Left renal cortex interstitium (tissue), 4 donors: ENCODE data around the gene DUS1L. TPM values are rescaled to one million over a fixed set of nuclear protein-coding genes. Genes with fewer than 3 reads are reported as not detected.
"Not testable (repeated sequence)": the region's sequence is repeated elsewhere in the genome, so short reads cannot be mapped to it uniquely, and the experiment has no call there.

Experiments
- DNase-seq, 4 donors: peaks; one replicate each; pipeline ENCODE4 v3.0.0-alpha.2; 2013; ENCODE audit warnings: low read depth in 4 of 4, low spot score in 2 of 4, missing footprints in 1 of 4
- polyA plus RNA-seq, 4 donors: library from polyadenylated mRNA; unstranded; fragments of 120-200 nt; gene quantifications; one replicate each; pipeline ENCODE4 v1.2.1, GENCODE V29; 2013; ENCODE audit not compliant: insufficient read length in 4 of 4

Gene DUS1L
- polyA plus RNA-seq, 4 donors, result 67.0 to 99.5 (median 97.0) TPM

DNA sequence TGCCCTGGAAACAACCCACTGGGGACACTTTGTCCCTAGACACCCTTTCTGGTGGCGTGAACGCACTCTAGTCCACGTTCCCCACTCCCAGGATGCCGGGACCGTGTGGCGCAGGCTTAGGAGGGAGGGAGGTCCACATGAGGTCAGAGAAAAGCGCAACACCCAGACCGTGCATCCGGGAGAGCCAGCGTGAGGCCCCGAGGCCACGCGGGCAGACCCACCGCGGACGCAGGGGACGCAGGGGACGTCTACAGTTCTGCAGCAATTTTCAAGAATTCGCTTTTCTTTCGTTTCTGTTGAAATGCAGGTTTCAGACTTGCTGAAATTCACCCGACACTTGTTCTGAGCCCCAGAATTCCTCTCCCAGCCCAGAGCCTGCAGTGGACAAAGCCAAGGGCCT, 18.7 kb downstream of the DUS1L start:
- DNase-seq, result no peak

DNA sequence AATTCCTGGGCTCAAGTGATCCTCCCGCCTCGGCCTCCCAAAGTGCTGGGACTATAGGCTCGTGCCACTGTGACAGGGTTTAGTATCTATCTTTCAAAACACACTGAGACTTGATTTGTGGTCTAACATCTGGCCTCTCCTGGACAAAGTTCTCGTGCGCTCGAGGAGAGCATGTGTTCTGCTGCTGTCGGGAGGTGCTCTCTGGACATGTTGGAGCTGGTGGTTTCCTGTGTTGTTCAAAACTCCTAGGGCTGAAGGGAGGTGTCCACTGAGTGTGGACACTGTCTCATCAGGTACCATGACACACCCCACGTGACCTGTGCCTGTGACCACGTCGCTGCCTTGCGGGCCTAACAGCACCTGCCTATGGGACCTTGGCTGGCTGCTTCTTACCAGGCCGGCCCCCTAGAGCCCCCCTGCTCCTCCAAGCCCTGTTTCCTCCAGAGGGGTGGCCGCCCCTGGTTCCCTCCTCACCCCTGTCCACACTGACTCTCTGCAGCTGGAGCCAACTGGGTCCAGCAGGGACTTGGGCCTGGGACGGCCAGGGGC, 19.6 kb downstream of the DUS1L start:
- DNase-seq, result no peak

DNA sequence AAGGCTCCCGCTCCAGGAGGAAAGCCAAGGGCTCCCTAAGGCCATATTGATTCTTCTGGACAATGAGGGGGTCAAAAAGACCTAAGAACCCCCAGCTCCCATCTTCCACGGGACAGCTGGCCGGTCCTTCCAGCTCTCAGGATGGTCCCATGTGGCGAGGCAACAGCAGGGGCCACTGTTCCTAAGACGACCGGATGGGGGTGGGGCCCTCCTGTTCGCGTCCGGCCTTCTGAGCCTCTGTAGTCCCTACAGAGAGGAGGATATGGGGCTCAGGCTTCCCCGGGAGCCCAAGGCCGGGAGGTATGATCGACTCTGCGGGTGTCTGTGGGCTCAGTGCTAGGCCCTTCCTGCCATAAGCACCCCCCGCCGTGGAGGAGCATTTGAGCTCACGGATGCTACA, 22.1 kb downstream of the DUS1L start:
- DNase-seq, result no peak

DNA sequence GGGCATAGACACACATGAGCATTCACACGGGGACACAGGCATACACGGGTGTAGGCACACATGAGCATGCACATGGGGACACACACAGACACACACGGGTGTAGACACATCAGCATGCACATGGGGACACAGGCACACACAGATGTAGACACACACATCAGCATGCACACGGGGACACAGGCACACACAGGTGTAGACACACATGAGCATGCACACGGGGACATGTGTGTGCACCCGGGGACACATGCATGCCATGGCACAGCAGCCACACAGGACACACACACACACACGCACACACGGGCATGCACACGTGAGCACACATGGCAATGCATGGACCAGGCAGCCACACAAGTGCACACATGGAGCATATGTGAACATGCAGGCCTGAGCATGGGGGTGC, 23.0 kb downstream of the DUS1L start:
- DNase-seq, result no peak

DNA sequence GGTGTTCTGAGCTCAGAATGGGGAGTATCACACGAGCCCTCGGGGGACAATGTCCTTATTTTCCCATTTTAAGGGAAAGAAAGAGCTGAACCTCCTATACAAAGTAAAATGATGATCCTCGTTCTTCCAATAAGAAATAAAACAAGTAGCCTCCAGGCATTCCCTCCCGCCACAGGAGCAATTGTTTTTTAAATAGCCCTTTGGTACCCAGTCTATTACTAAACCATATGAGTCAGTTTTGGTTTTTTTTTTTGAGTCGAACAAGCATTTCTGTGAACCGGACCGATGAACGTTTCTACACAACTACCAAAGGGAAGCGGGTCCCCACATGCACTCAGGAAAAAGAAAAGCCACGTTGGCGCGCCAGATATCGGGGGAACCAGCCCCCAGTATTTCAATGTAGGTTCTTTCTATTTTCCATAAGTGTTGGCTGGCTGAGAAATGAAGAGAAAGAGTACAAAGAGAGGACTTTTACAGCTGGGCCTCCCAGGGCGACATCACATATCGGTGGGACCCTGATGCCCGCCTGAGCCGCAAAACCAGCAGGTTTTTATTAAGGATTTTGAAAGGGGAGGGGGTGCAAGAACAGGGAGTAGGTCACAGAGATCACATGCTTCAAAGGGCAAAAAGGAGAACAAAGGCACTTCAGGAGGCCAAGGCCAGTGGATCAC, 24.3 kb downstream of the DUS1L start:
- DNase-seq, result no peak

DNA sequence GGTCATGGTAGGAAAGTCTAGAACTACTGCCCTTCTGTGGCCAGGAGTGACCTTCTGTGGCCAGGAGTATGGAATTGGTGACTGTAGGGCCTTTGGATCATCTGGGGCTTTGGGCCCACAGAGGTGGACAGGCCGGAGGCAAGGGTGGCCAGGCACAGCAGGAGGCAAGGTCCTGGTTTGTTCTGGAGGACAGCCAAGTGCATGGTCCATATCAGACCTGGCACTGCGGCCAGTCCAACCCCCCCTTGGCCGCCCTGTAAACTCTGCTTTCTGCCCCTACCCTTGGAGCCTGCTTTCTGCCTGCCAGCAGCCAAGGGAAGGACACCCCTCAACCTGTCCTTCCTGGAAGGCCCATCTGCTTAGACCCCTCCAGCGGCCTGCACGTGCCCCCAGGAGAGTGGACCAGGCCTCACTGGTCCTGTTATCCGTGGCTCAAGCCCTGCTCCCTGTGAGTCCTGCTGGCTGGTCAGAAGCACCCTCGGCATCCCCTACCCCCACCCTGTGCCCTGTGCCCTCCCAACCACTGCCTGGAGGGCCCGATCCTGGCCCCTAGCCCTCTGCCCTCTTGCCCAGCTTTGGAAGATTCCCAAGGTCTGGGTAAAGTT, 25.8 kb downstream of the DUS1L start:
- DNase-seq, result no peak

DNA sequence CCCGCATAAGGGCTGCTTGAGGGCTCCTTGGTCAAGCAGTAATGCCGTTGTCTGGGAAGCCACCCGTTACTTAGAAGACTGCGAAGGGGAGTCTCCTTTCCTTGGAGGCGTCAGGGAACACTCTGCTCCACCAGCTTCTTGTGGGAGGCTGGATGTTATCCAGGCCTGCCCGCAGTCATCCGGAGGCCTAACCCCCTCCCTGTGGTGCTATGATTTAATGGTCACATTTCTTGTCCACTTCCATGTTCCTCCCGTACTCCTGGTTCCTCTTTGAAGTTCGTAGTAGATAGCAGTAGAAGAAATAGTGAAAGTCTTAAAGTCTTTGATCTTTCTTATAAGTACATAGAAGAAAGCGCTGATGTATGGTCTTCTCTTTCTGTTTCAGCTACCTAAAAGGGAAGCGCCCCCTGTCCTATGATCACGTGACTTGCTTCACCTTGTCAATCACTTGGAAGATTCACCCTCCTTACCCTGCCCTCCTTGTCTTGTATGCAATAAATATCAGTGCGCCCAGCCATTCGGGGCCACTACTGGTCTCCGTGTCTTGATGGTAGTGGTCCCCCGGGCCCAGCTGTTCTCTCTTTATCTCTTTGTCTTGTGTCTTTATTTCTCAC, 26.7 kb downstream of the DUS1L start:
- not testable (repeated sequence) for DNase-seq

DNA sequence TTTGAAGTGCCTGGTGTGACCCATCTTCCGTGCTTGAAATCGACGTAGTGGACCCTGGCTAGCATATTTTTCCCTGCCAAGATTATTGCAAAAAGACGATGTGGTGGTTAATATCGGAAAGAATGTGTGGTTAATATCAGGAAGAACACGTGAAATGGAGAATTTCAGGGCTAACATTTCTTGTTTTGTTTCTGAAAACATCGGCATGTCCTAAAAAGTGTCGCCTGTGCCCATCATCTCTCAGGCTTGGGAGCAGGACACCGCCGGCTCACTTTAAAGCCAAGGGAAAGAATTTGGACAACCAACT, 27.8 kb downstream of the DUS1L start:
- no peak for DNase-seq

DNA sequence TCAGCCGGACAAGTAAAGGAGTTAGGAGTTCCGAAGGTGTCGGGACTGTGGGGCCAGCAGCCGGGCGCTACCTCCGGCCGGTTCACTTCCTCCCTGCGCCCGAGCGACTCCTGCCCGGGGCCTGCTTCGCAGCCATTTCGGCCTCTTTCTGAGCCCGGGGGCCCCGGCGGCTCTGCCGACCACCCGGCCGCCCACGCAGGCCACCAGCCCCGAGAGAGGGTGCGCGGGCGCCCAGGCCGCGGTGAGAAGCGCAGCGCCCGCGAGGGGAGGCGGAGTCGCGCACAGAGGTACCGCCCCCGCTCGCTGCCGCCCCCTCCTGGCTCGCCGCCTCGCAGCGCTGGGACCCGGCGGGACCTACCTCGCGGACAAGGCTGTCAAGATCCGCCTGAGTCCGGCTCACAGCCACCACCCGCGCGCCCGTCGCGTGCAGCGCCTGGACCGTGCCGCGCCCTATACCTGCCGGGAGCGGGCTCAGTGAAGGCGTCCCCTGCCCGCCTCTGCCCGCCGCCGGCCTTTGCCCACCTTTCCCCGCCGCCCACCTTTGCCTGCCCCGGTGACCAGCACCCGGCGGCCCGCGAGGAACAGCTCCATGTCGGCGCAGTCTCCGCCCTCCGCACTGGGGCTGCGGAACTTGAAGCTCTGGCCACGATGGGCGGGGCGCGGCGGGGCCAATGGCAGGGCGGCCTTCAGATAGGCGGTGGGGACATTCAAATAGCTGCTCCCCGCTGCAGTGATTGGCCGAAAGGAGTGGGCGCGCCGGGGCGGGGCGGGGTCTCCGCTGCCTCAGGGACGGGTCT, 28.3 kb downstream of the DUS1L start, which contains the start of gene DCXR:
Gene DCXR (minus strand): TSS at position 606 of the 797 bp plus-strand sequence. CDS start 15 bp downstream, at position 591.
- peak; percentile 84 to 91 (median 88) for DNase-seq

DNA sequence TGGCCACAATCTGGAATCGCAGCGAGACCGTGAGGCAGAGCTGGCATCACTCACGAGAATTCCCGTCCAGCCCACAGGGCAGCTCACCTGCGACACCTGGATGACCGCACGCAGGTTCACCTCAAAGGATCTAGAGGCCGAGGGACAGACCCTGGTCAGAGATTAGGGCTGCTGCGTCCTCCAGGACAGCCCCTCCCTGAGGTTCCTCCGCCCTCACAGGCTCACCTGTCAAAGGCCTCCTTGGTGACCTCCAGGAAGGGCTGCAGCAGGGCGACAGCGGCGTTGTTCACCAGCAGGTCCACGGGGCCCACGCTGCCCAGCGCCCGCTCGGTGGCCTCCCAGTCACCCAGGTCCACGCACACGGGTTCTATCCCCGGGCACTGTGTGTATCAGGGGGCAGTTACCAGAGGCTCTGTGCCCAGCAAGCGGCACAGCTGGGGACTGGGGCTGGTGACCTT, 28.9 kb downstream of the DUS1L start:
- DNase-seq, result no peak

DNA sequence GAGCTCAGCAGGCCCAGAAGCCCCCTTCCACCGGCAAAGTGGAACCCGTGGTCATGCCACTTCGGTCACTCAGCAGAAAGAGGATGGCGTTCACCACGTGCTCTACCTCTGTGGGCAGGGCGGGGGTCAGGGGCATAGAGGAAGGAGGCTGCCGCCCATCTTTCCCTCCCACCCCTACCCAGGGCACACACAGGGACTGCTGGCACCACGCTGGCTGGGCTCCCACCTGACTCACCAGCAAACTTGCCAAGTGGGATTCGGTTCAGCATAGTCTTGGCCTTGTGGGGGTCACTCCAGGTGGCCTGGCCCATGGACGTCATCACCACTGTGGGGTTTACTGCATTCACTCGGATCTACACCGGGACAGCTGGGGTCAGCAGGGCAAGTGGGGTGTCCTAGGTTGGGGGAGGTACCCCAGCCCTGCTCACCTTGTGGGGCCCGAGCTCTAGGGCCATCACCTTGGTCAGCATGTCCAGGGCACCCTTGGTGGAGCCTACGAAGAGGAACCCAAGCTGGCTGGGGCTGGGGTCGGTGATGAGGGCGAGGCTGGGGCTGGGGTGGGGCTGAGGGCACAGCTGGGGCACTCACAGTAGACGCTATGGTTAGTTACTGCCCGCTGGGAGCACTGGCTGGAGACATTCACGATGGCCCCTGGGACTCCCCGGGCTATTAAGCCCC, 29.5 kb downstream of the DUS1L start:
- no peak for DNase-seq

DNA sequence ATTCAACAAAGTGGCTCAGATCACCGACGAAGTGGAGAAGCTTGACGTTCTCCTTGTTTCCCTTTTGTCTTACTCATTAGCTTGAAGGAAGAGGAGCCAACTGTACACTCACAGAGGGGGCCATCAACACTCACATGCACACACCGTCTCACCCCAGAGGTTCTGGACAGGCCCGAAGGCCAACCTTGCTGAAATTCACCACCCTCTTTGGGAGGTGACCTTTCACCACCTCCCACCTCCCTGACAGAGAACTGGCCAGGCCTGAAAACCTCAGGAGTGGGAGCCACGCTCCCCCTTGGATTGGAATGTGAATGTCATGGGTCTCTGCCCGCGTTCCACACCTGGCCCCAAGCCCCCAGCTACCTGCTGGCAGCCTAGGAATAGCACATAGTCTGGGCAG, 30.1 kb downstream of the DUS1L start:
- DNase-seq, result no peak

DNA sequence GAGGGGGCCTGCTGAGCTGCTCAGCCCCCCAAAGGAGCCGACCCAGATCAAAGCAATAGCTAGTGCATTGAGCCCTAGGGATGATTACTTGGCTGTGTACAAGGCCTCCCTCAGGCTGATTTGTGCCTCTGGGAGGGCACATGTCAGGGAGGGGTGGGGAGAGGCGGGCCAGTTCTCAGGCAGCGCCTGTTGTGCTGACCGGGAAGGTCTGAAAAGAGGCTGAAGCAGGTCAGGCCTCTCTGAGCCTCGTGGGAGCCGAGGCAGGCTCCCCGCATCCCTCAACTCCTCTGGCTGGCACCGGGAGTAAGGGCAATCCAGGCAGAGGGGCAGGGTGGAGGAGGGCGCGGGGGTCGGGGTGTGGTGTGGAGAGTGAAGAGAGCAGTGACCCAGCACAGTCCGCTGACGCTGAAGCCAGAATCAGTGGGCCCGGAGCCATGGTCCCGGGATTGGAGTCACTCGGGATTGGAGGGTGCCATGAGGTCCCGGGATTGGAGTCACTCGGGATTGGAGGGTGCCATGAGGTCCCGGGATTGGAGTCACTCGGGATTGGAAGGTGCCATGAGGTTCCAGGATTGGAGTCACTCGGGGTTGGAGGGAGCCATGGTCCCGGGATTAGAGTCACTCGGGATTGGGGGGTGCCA, 31.1 kb downstream of the DUS1L start:
- DNase-seq, result no peak

DNA sequence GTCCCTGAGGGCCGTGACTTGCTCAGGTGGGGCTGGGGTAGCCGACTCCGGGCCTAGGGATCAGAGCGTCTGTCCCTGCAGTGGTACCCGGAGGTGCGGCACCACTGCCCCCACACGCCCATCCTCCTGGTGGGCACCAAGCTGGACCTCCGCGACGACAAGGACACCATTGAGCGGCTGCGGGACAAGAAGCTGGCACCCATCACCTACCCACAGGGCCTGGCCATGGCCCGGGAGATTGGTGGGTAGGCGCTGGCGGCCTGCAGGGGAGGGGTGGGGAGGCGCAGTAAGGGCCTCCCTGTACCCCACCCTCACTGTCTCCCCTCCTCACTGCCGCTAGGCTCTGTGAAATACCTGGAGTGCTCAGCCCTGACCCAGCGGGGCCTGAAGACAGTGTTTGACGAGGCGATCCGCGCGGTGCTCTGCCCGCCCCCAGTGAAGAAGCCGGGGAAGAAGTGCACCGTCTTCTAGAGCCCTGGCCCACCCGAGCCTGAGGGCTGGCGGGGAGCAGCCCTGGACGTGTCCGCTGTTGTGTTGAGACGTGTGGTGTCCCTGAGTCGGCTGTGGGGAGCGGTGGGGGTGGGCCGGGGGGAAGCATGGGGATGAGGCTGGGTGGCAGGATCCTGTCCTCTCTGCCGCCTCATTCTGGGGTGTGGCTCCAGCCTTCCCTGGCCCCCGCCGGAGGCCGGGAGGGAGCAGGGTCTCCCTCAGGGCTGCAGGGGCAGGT, 32.1 kb downstream of the DUS1L start:
- DNase-seq, result no peak

DNA sequence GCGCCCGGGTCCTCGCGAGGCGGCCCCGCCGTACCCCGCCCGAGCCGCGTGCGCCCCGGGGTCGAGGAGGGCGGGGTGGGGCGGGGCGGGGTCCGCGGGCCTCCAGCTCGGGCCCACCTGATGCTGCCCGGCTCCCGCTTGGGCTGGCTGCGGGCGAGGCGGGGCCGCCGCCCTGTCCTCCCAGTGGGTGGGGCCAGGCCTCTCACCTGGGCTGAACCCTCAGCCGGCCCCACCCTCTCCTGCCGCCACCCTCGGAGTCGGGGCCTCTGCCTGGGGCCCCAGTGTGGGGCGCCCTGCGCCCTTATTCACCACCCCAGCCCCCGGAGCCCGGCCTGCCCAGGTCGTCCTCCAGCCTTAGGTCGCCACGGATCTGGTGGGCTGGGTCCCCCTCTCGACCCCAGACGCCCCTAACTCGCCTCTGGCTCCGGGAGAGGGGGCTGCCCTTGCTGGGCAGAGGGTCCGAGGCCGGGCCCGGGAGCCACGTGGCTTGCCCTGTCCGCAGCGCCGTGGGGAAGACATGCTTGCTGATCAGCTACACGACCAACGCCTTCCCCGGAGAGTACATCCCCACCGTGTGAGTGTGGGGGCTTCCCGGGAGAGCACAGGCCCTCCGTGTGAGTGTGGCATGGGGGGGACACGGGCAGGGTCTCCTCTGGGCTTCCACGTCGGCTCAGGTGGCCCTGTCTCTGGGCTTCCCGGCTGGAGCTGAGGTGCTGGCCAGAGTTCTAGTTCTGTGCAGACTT, 33.5 kb downstream of the DUS1L start:
- no peak for DNase-seq

DNA sequence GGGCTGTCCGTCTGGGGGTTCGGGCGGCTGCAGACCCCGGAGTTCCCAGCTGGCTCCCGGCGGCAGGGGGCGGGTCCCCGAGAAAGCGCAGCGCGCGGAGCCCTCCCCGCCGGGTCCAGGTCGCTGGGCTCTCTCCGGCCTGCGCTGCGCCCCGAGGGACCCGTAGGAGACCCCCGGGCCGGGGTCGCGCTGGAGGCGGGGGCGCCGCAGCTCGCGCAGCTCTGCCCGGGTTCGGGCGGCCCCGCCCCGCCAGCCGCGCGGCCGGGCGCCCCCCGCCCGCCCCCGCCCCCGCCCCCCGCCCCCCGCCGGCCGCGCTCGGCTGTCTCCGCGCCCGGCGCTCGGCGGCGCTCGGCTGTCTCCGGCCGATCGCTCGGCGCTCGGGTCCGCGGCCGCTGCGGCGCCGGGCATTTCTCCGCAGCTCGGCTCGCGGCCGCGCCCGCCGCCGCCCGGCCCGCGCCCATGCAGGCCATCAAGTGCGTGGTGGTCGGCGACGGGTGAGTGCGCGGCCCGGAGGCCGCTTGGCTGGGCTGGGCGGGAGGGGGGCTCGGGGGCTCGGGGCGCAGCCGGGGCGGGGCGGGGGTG, 34.2 kb downstream of the DUS1L start, which contains the start of gene RAC3:
Gene RAC3 (plus strand): TSS at position 376 of the 582 bp plus-strand sequence. CDS start 84 bp downstream, at position 460.
- no peak for DNase-seq

DNA sequence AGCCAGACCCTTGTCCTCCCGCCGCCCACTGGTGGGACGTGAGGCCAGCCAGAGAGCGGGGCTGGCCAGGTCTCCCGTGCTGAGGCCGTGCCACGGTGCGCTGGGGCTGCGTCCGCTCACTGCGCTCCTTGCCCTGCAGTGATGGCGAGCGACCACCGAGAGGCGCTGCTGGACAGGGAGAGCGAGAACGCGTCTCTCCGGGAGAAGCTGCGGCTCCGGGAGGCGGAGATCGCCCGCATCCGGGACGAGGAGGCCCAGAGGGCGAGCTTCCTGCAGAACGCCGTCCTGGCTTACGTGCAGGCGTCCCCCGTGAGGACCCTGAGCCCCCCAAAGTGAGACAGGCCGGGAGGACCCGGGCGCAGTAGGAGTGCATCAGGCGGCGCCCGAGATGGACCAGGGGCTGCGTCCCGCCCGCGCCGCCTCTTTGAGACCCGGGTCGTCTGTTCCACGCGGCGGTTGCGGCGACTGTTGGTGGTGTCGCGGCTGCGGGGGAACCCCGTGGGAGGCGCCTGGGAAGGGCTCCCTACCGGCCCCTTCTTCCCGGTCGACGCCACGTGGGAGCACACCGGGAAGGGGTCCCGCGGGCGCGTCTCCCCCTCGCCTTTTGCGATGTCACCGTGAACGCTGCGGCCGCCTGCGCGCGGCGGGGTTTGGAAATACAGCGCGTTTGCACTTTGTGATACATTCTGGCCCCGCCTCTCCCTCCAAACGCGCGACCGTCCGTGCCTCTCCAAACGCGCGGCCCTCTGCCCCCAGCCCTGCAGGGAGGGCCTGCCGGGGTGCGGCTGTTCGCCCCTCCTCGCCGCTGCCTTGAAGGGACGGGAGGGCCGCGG, 34.9 kb downstream of the DUS1L start:
- DNase-seq, result no peak
